Skeletal muscle cell (primary cell): ENCODE data around the gene GDI1.
A peak's percentile ranks its signal among the peaks of the same experiment; 100 is the strongest.

Source experiments
- DNase-seq: peaks from one replicate; pipeline ENCODE4 v3.0.0-alpha.2; 2010; ENCODE audit warnings: low read depth
- H3K4me3 ChIP-seq: 2 replicates; pipeline ENCODE4 v1.5.1; 2011; ENCODE audit warnings: low read depth, mild to moderate bottlenecking, control low read depth, low read length, moderate library complexity

Gene GDI1

GRCh38 chrX:154472685-154473632, 36.0 kb downstream of the GDI1 start:
- no peak overlapping the region for H3K4me3 ChIP-seq
- DNase-seq: no peak

DNA sequence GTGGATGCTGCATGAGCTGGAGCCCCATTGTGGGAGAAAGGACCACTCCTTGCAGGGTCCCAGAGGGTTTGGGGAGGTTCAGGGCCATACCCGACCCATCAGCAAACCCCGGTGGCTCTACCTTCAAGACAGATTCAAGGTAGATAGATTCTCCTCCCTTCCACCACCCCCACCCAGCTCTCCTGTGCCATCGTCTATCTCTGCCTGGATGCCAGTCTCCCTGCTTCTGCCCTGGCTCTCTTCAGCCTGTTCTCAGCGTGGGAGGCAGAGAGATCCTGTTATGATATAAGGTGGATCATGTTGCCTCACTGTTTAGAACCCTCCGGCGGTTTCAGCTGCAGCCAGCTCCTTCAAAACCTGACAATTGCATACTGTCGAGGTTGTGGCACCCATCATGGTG, 36.7 kb downstream of the GDI1 start:
- H3K4me3 ChIP-seq: no peak overlapping the region
- DNase-seq: no peak

DNA sequence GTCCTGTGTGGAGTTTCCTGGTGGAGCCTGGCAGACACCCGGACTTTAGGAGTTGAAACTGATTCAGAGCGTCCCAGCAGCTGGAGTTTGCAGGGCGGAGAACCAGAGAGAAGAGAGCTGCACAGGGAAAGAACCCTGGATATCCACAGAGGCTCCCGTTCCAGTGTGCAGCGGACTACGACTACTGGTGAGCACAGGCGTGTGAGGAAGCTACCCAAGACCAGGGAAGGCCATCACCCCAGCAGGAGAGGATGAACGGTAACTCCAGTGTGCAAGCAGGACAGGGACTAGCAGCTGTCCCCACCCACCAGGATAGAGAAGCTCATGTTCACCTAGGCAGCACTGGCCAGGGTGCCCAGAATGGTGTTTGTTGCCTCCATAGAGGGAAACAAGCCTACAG, 39.9 kb downstream of the GDI1 start:
- H3K4me3 ChIP-seq: no peak overlapping the region
- DNase-seq: no peak

- no peak for DNase-seq
- peak overlapping the region; percentile 56 for H3K4me3 ChIP-seq
Observed at GRCh38 chrX:154477891-154478477, 41.0 kb downstream of the GDI1 start.

DNA sequence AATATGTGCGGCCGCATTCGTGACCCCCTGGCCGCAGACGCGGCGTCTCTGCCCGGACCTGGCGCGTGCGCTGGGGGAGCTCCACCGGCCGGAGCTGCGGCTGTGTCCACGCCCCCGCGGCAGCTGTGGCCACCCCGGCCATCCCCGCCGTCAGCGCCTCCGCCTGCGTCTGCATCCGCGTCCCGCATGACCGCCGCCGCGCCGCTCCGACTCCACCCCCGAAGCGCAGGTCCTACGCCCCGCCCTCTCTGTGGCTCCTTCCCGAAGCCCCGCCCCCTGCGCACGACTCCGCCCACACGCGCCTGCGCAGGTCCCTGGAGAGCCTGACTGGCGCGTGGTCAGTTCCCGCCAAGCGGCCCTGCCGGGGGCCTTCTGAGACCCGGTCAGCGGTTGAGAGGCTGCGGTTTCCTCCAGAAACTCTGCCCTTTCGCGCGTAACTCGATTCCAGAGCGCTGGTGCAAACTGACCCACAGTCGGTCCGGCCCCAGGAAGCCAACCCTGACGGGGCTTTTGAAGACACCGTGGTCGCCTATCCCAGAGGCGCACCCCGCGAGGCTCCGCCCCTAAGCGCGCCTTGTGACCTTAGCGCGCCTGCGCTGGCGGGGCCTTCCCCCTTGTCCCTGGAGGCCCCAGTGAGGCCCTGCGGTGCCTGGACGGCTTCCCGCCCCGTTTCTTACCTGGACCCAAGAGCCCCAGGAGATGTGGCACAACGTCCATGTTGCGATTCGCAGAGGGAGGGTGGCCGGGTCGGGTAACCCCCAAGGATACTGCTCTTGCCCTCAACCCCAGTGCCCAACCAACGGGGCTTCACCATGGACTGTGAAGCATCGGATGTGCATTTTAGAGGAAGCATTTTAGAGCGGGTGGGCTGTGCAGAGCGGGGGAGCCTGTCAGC, 42.0 kb downstream of the GDI1 start, which contains the start of gene LAGE3:
Gene LAGE3 (minus strand): TSS at position 554 of the 895 bp plus-strand sequence. CDS start 366 bp downstream, at position 188.
- peak; percentile 56 for DNase-seq
- H3K4me3 ChIP-seq: peak within 1 kb of the TSS; percentile 56

DNA sequence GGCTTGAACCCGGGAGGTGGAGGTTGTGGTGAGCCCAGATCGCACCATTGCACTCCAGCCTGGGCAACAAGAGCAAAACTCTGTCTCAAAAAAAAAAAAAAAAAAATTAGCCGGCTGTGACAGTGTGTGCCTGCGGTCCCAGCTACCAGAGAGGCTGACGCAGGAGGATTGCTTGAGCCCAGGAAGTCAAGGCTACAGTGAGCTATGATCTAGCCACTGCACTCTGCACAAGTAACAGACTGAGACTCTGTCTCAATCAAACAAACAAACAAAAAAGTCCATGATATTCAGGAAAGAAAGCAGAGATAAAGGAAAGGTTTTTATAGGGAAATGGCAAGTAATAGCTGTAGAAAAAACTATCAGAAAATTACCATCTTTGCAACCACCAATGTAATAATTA, 44.2 kb downstream of the GDI1 start:
- H3K4me3 ChIP-seq: no peak overlapping the region
- DNase-seq: no peak

DNA sequence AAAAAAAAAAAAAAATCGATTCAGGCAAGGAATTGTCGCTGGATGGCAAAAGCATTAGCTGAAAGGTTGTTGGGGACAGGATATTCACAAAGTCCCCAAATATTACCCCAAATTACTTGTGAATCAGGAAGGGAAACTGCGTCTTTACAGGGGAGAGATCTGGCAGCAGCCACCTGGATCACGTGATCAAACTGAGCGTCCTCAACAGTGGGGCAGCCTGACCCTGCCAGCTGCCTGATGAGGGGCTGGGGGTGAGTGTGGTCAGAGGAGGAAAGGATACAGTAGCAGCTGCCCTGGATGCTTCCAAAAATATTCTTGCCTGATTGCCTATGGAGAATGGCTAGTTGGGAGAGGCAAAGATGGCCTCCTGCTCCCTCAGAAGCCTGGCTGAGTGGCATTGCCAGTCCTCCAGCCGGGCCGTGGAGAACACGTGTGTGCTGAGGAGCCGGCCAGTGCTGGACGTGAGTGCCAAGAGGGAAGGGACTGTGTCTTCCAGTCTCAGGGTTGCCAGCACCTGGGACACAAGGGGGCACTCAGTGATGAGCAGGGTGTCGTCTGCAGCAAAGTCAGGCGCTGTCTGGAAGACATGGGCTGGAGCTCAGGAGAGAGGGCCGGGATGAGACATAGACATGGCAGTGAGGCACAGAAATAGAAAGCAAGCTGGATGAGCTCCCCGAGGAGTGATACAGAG, 45.1 kb downstream of the GDI1 start:
- H3K4me3 ChIP-seq: no peak overlapping the region
- DNase-seq: no peak

- no peak overlapping the region for H3K4me3 ChIP-seq
- no peak for DNase-seq
Observed at GRCh38 chrX:154482786-154483185, 45.8 kb downstream of the GDI1 start.

GRCh38 chrX:154483325-154483724, 46.4 kb downstream of the GDI1 start:
- H3K4me3 ChIP-seq: no peak overlapping the region
- DNase-seq: no peak

DNA sequence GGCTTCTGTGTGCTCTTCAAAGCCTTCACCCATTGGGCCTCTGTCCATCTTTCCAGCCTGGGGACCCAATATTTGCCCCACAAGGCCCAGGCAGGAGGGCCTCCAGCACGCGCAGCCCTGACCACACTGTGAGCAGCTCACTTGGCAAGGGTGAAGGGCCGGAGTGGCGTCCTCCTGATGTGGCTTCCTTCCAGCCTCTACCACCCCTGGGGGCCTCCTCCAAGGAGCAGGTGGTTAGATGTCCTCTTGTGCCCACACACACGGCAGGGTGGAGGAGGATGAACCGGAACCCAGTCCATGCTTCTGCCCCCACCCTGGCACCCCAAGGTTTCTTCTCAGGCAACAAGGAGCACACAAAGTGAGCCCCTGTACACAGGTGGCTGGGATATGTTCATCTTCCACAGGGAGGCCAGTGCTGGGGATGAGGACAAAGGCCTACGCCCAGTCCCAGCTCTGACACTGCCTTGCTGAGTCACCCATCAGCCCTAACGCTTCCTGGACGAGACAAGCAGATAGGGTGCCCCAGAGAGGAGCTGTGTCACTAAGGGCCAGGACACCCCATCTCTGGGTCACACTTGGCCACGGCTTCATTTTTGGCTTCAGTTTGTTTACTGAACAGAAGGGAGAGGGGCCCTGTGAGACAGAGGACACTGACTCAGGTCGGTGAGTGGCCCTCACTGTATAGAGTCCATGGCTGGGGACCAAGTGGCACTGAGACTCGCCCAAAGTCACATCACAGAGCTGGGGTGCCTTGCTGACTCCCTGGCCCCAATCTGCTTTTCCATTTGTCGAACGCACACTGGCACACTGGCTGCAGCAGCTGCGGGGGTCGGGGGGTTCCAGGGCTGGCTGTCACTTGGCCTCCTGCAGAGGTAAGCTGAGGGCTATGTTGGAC, 47.5 kb downstream of the GDI1 start:
- no peak overlapping the region for H3K4me3 ChIP-seq

DNA sequence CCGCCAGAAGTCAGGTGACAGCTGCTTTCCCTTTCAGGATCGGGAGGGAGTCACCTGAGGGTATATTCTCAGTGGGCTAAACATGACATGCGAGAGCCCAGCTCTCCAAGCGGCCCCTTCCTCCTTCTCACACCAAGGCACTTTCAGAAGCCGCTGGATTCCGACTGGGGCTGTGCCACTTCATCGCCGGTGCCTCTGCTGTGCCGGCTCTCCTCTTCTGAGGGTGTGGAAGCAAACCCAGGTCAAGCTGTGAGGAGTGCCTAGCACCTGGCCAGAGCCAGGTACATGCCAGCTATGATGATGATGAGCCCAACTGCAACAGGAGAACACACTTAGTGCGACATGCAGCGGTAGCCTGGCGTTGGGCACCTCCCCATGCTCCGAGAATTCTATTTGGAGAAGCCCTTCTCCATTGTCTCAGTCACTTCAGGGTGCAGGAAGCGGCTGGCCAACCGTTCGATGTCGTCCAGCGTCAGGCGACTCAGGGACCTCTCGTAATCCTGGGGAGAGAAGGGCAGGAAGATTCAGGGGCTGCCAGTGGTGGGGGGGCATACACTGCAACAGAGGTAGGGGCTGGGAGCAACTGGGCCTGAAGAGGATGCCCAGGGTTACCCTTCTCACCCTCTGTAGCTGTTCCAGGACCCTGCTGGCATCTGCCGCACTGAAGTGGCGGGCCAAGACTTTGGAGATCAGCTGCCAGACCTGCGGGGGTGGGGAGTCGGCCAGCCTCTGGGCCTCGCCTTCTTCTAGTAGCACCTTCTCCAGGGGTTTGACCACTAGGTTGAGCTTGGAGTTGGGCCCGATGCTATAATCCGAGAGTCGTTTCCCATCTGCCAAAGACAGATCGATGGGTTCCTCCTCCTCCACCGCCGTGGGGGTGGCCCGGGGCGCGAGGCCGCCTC, 48.4 kb downstream of the GDI1 start:
- DNase-seq: no peak
- peak overlapping the region; percentile 47 for H3K4me3 ChIP-seq

More for the DNA sequence above, 47.5 kb downstream of the GDI1 start:
- no peak for DNase-seq

GRCh38 chrX:154486052-154486395, 49.1 kb downstream of the GDI1 start:
- peak overlapping the region; percentile 47 for H3K4me3 ChIP-seq
- no peak for DNase-seq

DNA sequence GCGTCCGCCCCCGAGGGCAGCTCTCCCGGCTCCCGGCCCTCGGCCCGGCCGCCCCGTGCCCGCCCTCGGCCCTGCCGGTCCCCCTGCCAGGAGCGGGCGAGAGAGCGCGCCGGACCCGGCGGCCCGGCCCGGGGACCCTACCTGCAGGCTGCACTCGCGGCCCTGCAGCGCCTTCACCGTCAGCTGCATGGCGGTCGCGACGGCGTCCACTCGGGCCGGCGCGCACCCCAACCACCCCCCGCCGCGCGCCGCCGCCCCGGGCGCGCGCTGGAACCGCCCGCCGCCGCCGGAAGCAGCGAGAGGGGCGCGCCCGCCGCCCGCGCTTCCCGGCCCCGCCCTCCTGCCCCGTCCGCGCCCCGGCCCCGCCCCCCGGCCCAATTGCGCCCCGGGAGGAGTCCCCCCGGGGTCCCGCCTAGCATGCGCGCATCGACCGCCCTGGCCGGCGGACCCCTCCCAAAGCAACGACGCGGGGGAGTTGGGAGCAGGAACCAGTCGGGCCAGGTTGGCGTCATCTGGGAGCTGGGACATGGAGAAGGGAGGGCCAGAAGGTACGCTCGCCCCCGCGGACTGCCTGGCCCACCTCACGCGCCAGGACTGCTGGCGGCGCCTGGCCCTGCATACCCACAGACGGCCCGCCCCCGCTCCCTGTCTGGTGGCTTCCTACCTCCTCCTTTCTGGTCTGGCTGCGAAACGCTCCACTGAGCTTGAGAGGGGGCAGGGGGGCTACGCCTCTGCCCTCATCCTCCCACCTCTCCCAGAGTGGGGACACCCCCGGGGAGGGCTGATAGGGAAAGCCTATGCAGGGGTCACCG, 49.6 kb downstream of the GDI1 start, which contains the start of gene UBL4A:
Gene UBL4A (minus strand): TSS at position 220 of the 812 bp plus-strand sequence. CDS start 31 bp downstream, at position 189.
- DNase-seq: peak; percentile 4
- H3K4me3 ChIP-seq: peak within 1 kb of the TSS; percentile 47

GRCh38 chrX:154487518-154488290, 50.8 kb downstream of the GDI1 start:
- no peak for DNase-seq
- H3K4me3 ChIP-seq: no peak overlapping the region

DNA sequence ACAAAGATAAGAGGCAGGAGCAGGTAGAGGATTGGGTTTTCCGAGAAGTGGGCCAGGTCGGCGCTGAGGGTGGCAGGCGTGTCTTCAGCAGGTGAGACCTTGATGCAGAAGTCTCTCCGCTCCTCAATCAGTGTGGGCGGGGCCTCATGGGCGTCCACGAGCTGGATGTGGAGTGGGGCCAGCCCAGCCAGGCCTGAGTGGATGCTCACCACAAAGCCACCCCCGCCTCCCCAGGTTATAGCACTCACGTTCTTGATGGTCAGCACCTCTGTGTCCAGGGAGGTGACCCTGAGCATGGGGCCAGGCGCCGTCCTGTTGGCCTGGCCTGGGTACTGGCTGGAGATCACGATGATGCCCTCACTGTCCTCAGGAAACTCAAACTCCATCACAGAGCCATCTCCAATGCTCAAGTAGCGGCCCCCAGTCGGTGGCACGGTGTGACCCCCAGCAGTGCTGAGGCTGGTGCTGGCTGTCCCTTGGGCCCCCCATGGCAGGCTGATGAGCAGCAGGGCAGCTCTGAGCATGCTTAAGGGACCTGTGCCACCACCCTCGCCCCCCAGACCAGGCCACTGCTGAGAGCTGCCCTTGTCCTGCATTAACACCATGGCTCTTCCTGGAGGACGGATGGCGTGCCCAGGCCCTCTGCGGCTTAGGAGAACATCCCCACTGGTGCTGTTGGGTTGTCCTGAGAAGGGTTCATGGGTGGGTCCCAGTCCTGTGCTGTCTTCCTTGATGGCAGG, 51.6 kb downstream of the GDI1 start:
- no peak overlapping the region for H3K4me3 ChIP-seq
- DNase-seq: no peak
